ENCODE results near the gene VPS26C.

DNA sequence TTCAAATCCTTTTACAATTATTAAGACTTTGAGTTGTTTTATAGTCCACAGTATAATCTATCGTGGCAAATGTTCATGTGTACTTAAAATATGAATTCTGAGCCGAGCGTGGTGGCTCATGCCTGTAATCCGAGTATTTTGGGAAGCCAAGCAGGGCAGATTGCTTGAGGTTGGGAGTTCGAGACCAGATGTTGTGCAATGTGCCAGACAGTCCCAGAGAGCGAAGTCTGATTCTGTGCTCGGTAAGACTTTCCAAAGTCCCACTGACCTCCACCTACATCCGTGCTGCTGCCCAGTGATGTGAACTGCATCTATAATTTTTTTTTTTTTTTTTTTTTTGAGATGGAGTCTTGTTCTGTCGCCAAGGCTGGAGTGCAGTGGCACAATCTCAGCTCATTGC is 52.2 kb downstream of the VPS26C start:
- TF ChIP-seq SUZ12 (IDR thresholded peaks at IDR 0.05; ENCODE audit: extremely low read depth, insufficient read depth, insufficient read length): no peak
- TF ChIP-seq YY1 (IDR thresholded peaks at IDR 0.05; ENCODE audit: insufficient read depth, insufficient read length): no peak

Data from NT2/D1 (cell line).